Gastrocnemius medialis (tissue), 4 donors: ENCODE measurements around the gene ROMO1.

ENCODE experiments used
- CTCF ChIP-seq, 5 experiments: fragments of 450-650 bp in 3 of 5; fragments of 200-600 bp in 2 of 5; sonication (generic) in 2 of 5; IDR thresholded peaks in 4 of 5; conservative IDR thresholded peaks in 1 of 5; 1 replicate in 4 of 5; 2 replicates in 1 of 5; pipeline ENCODE4 v1.5.1; 2016 to 2019; ENCODE audit warnings: antibody characterized with exemption in 5 of 5, mild to moderate bottlenecking in 3 of 5, moderate library complexity in 3 of 5
- POLR2A ChIP-seq, 2 donors: fragments of 450-650 bp; IDR thresholded peaks; one replicate each; pipeline ENCODE4 v1.6.1; 2017; ENCODE audit warnings: antibody characterized with exemption in 2 of 2, mild to moderate bottlenecking in 2 of 2, moderate library complexity in 2 of 2

- no peak for TF ChIP-seq CTCF (IDR thresholded peaks at IDR 0.05 in 4 of 5, conservative IDR thresholded peaks at IDR 0.05 in 1 of 5)
- TF ChIP-seq POLR2A (IDR thresholded peaks at IDR 0.05), result no peak
Observed at GRCh38 chr20:35698298-35699126, 693 bp upstream of the ROMO1 start.
